Mononuclear cell (primary cell): ENCODE results near the gene CCDC17. TPM values are rescaled to one million over a fixed set of nuclear protein-coding genes. Genes with fewer than 3 reads are reported as not detected.
"Not testable (repeated sequence)": the region's sequence is repeated elsewhere in the genome, so short reads cannot be mapped to it uniquely, and the experiment has no call there.

Experiments used
- H3K27me3 ChIP-seq: 2 replicates; pipeline ENCODE4 v1.6.0; 2011; ENCODE audit warnings: low read length, control low read depth; ENCODE audit not compliant: insufficient read depth
- H3K4me1 ChIP-seq: 2 replicates; pipeline ENCODE4 v1.5.1; 2011; ENCODE audit warnings: mild to moderate bottlenecking, low read length, control low read depth; ENCODE audit not compliant: insufficient read depth
- H3K4me3 ChIP-seq: 2 replicates; pipeline ENCODE4 v1.5.1; 2011; ENCODE audit warnings: mild to moderate bottlenecking, low read length, moderate library complexity
- H3K9me3 ChIP-seq: 2 replicates; pipeline ENCODE4 v1.5.1; 2011; ENCODE audit warnings: low read depth, mild to moderate bottlenecking, control low read depth, low read length
- total RNA-seq: library from RNA; depleted of rRNA; stranded (reverse); fragments of >200 nt; gene quantifications from one replicate; pipeline ENCODE4 v1.2.3, GENCODE V29; 2012

The CCDC17 gene
- total RNA-seq, 1 donor = 2.6 TPM

GRCh38 chr1:45608175-45609156, 15.4 kb downstream of the CCDC17 start:
- Histone ChIP-seq H3K4me1 (peaks cover 23% of the 10 kb centered on the region), H3K9me3 (no peaks in the 10 kb centered on the region), H3K27me3 (no peaks in the 10 kb centered on the region), H3K4me3 (no peak overlapping the region)

DNA sequence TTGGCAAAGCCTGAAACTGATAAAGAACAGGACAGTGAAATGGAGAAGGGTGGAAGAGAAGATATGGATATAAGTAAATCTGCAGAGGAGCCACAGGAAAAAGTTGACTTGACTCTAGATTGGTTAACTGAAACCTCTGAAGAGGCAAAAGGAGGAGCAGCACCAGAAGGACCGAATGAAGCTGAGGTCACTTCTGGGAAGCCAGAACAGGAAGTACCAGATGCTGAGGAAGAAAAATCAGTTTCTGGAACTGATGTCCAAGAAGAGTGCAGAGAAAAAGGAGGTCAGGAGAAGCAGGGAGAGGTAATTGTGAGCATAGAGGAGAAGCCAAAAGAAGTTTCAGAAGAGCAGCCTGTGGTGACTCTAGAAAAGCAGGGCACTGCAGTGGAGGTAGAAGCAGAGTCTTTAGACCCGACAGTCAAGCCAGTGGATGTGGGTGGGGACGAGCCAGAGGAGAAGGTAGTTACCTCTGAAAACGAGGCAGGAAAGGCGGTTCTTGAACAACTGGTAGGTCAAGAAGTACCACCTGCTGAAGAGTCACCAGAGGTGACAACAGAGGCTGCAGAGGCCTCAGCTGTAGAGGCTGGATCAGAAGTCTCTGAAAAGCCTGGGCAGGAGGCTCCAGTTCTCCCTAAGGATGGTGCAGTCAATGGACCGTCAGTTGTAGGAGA, 16.3 kb downstream of the CCDC17 start:
- Histone ChIP-seq H3K4me3 (no peak overlapping the region), H3K9me3 (no peaks in the 10 kb centered on the region), H3K27me3 (no peaks in the 10 kb centered on the region), H3K4me1 (peaks cover 23% of the 10 kb centered on the region)

GRCh38 chr1:45604239-45604638, 19.6 kb downstream of the CCDC17 start:
- peaks cover 22% of the 10 kb centered on the region for H3K4me1 ChIP-seq
- H3K4me3 ChIP-seq = no peak overlapping the region
- H3K27me3 ChIP-seq = no peaks in the 10 kb centered on the region
- H3K9me3 ChIP-seq = no peaks in the 10 kb centered on the region

GRCh38 chr1:45596765-45597164, 27.1 kb downstream of the CCDC17 start:
- H3K9me3 ChIP-seq, H3K4me1 ChIP-seq, H3K4me3 ChIP-seq, H3K27me3 ChIP-seq: not testable (repeated sequence)

- H3K4me3 ChIP-seq = no peak overlapping the region
- H3K9me3 ChIP-seq = no peaks in the 10 kb centered on the region
- H3K27me3 ChIP-seq = no peaks in the 10 kb centered on the region
- H3K4me1 ChIP-seq = no peaks in the 10 kb centered on the region
Measured at GRCh38 chr1:45594412-45594811, 29.4 kb downstream of the CCDC17 start.

DNA sequence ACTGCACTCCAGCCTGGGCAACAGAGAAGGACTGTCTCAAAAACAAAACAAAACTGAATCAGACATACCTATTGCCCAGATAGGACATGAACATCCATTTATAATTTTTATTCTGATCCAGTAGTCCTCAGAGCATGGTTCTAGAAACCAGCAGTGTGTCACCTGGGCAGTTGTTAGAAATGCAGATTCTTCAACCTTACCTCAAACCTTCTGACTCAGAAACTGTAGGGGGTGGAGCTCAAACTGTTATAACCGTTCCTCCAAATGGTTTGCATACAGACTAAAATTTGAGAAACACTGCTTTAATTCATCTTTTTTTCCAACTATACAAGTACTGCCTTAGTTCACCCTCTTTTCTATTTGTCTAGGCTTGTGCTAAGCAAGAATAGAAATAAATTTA, 34.0 kb downstream of the CCDC17 start:
- Histone ChIP-seq H3K4me3 (no peak overlapping the region), H3K4me1 (peaks cover 24% of the 10 kb centered on the region), H3K9me3 (no peaks in the 10 kb centered on the region), H3K27me3 (no peaks in the 10 kb centered on the region)

- peaks cover 40% of the 10 kb centered on the region for H3K4me1 ChIP-seq
- no peaks in the 10 kb centered on the region for H3K27me3 ChIP-seq
- H3K4me3 ChIP-seq = no peak overlapping the region
- H3K9me3 ChIP-seq = no peaks in the 10 kb centered on the region
Measured at GRCh38 chr1:45586769-45587168, 37.1 kb downstream of the CCDC17 start.

DNA sequence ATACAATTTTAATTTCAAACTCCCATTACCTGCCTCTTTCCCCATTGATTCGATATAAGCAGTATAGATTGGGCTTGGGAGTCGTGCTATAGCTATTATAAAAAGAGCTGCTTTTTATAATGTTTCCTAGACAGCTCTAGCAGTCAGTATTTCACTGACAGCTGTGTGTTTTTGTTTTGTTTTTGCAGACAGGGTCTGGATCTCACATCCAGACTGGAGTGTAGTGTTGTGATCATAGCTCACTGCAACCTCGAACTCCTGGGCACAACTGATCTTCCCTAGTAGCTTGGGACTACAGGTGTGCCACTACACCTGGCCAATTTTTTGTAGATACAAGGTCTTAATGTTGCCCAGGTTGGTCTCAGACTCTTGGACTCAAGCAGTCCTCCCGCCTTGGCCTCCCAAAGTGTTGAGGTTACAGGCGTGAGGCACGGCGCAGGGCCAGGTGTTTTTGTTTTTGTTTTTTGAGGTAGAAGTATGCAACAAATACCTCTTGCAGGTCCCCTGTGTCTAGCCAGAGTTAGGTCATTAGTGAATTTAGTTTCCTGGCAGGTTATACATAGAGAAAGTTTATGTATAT, 38.3 kb downstream of the CCDC17 start:
- peak overlapping the region; percentile 9 for H3K4me3 ChIP-seq
- H3K9me3 ChIP-seq = no peaks in the 10 kb centered on the region
- H3K4me1 ChIP-seq = peaks cover 40% of the 10 kb centered on the region
- no peaks in the 10 kb centered on the region for H3K27me3 ChIP-seq

DNA sequence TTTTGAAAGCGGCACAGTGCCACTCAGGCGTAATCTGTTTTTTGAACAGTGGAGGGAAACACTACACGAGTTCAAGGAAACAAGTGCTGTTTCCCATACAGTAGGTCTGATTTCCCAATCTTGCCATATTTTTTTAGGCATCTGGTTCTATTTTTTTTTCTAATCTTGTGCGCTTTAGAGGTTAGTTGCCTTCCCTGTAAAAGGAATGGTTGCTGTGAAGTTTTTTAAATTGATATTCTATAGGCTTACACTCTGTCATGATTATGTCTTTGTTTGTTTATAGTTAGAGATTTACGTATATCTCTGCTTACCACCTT, 38.8 kb downstream of the CCDC17 start:
- H3K9me3 ChIP-seq = no peaks in the 10 kb centered on the region
- no peaks in the 10 kb centered on the region for H3K27me3 ChIP-seq
- H3K4me3 ChIP-seq = peak overlapping the region; percentile 98
- peaks cover 40% of the 10 kb centered on the region for H3K4me1 ChIP-seq

DNA sequence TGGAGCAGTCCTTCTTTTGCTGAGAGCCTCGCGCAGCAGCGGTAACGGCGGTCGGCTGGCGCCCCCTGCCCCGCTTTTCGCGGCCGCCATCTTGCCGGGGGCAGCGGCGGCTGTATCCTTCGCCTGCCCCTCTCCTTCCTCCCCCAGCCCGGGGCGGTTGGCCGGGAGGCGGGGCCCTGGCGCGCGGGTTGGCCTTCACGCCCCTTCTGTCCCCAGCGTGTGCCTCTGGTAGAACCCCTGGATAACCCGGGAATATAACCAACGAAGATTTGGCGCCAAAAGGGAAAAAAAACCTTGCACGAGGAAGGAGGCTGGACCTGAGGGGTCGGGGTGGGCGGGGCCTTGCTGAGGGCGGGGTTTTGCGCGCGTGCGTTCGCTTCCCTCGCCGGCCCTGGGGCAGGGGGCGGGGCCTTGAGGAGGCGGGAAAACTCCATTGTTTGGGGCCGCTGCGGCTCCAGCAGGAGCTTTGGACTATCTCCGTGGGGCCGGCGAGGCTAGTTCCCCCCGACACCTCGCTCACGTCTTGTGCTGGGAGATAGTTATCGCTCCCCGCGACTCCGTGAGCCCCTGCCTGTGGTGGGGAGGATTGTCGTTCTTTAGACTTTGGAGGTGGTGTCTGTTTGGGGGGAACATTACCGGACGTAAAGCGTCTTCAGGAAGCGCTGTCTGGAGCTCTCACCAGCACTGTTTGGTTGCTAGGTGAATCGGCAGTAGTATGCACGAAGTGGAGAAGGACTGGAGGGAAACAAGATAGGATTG, 39.3 kb downstream of the CCDC17 start:
- H3K4me1 ChIP-seq = peaks cover 40% of the 10 kb centered on the region
- H3K27me3 ChIP-seq = no peaks in the 10 kb centered on the region
- H3K4me3 ChIP-seq = peak overlapping the region; percentile 98
- no peaks in the 10 kb centered on the region for H3K9me3 ChIP-seq

DNA sequence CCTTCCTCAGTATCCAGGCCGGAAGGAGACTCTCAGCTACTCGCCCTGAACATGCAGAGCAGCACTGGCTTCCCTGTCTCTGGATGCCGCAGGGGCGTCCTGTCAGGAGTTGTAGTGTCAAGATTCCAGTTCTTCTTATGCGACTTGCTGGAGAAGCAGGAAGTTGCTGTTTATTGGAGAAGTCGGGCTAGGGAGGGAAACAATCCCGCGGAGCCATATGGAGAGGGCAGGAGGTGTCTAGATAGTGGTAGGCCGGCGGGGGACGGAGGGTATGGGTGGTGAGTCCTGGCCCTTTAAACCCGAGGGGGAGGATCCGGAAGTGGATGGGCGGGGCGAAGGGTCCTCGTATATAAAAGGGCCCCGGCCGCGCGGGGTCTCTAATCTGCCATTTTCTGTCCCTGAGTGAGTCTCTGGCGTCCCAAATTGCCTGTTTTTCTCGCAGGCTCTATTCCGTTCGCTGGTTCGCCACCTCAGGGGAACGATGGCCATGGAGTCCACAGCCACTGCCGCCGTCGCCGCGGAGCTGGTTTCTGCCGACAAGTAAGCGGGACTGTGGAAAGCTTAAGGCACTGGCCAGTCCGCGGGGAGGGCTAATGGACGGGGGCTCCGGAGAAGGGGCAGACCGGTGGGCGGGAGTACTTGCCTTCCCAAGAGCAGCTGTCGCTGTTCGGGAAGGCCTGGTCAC, 40.0 kb downstream of the CCDC17 start, which contains the start of gene NASP:
TSS of gene NASP (plus strand) at position 376 of the 685 bp plus-strand sequence. CDS start at position 482, 106 bp downstream.
- H3K9me3 ChIP-seq = no peaks in the 10 kb centered on the region
- H3K27me3 ChIP-seq = no peaks in the 10 kb centered on the region
- H3K4me3 ChIP-seq = peak within 1 kb of the TSS; percentile 98
- H3K4me1 ChIP-seq = peaks cover 40% of the 10 kb centered on the region

GRCh38 chr1:45583264-45583665, 40.6 kb downstream of the CCDC17 start:
- peak overlapping the region; percentile 98 for H3K4me3 ChIP-seq
- H3K9me3 ChIP-seq = no peaks in the 10 kb centered on the region
- H3K27me3 ChIP-seq = no peaks in the 10 kb centered on the region
- peaks cover 40% of the 10 kb centered on the region for H3K4me1 ChIP-seq

- H3K4me3 ChIP-seq = no peak overlapping the region
Measured at GRCh38 chr1:45574105-45574626, 49.7 kb downstream of the CCDC17 start.

DNA sequence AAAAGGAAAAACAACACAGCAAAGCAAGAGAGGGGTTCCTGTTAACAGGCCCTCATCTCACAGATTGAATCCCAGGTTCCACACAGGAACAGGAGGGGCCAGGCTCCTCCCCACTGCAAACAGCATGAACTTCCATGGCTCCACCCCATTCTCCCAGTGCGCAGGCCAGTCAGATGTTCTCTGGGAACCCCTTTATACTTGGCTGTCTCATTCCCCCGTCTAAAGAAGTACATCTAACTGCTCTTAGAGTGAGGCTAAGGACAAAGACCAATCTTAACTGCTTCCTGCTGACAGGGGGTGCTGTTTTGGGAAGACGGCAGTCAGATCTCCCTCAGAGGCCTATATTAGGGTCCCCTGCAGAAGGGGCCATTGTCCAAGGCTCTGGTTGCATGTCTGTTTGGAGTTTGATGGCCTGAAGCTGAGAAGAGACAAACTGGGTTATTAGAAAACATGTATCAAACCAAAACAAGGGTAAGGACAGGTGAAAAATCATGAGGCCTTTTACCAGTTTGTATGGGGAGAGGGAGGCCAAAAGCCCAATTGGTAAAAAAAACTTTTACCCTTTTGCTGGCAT, 50.5 kb downstream of the CCDC17 start:
- no peaks in the 10 kb centered on the region for H3K9me3 ChIP-seq
- no peak overlapping the region for H3K4me3 ChIP-seq
- H3K4me1 ChIP-seq = peaks cover 5% of the 10 kb centered on the region
- H3K27me3 ChIP-seq = no peaks in the 10 kb centered on the region

More at GRCh38 chr1:45574105-45574626, 49.7 kb downstream of the CCDC17 start:
- Histone ChIP-seq H3K9me3 (no peaks in the 10 kb centered on the region), H3K27me3 (no peaks in the 10 kb centered on the region), H3K4me1 (peaks cover 5% of the 10 kb centered on the region)
